H4 (cell line): ENCODE data around the gene GADL1. TPM values are rescaled to one million over a fixed set of nuclear protein-coding genes. Genes with fewer than 3 reads are reported as not detected.

Source experiments
- DNase-seq: peaks from one replicate; pipeline ENCODE4 v3.0.0-alpha.2; 2015; ENCODE audit warnings: low spot score
- total RNA-seq: library from RNA; depleted of rRNA; stranded (reverse); fragments of >200 nt; shearing (Covaris generic); gene quantifications from 2 replicates; pipeline ENCODE4 v1.2.3, GENCODE V29; 2014

GADL1 gene
- total RNA-seq, 1 experiment from 2014 or later, result not detected

DNA sequence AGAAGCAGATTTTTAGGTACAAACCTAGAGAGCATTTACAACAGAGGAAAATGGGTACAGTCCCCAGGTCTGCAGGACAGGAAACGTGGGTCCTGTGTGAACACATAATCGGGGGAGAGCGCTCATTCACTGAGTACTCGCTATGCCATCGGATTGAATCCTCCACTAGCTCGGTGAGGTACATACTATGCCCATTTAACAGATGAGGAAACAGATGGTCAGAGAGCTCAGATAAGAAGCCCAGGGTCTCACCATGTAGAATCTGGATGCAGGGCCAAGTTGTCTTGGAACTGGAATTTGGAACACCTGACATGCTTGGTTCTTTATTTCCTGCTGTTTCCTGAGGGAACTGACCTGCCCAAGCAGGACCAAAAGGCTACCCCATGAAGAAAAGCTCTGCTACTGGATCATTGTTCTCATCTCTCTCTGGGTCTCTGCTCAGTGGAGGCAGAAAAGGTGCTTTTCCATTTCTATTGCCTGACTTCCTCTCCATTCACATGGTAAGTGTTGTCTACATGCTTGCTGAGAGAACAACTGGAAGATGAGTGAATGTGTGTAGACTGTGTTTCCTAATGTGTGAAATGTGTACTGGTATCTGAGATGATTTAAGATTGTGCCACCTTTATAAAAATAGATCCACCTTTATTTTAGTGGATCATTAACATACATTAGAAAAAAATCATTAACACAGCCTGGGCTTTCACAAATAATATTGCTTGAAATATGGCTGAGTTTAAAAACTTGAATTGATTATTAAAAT is 199.0 kb downstream of the GADL1 start:
- DNase-seq, result no peak

DNA sequence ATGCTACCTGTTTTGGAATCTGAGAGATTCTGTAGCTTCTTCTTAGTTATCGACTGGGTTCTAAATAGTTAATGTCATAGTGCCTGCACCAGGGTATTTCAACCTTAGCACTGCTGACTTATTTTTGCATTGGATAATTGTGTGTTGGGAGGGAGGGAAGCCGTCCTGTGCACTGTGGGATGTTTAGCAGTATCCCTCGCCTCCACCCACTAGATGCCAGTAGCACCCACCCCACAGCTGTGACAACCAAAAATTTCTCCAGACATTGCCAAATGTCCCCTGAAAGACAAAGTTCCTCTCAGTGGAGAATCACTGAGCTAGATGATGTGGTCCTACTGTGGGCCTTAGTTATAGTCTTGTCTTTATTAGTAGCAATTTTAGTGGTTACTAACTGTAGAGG is 199.8 kb downstream of the GADL1 start:
- DNase-seq, result no peak

DNA sequence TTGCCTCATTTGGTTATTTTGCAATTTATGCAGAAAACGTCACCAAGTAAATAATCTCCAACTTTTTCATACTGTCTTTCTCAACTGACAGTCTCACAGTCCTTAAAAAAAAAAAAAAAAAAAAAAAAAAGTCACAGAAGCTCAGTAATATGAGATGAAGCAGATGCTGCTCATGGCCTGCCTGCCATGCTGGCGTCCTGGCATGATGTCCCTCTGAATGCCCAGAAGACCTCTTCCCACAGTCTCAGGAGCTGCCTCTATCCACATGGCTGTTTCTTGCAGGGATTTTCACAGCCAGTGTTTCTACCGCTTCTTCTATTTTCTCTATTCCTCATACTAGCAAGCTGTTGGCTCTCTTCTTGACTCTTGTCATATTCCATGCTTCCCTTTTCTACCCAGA is 200.3 kb downstream of the GADL1 start:
- DNase-seq, result no peak

DNA sequence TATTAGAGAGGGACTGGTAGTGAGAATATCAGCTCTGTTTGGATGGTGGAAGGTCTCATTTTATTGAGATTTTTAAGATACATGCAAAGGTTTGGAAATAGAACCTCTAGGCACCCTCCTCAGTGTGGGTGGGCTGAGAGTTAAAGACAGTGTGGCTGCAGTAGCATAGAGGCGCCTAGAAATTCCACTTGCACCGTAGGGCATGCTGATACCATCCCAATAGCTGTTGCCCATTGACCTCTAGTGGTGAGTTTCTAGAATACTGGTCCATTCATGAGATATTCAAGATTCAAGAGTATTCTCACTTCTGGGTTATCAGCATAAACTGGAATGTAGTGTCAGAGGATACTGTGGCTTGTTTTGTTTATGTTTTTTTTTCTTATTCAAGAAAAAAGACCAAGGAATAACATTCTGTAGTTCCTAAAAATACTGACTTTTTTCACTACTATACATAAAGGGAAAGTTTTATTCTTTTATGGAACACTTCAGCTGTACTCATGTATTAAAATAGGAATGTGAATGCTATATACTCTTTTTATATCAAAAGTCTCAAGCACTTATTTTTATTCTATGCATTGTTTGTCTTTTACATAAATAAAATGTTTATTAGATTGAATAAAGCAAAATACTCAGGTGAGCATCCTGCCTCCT is 200.9 kb downstream of the GADL1 start:
- DNase-seq, result peak; percentile 58

DNA sequence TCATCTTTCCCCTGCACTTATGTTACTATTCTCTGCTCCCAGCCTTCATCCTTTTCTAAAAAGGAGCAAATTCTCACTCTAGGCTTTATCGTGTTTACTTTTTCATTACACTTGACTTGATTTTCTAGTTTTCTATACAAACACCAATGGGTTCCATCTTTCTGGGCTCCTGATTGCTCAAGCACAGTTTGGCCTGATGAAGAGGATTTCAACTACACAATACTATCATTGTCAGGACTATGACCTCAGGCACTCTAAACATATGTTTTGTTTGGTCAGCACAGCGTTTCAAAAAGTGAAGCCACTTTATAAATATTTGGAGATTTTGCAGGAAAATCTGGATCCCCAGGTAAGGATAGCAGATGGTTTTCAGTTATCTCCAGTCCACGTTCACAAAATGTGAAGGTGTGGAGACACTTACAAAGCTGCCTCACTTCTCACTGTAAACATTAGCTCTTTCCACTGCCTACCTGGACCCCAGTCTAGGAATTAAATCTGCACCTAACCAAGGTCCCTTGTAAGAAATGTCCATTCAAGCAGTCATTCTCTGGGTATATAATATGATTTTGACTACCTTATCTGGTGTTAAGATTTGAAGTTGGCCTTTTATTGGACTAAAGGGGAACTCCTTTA is 201.8 kb downstream of the GADL1 start:
- no peak for DNase-seq

DNA sequence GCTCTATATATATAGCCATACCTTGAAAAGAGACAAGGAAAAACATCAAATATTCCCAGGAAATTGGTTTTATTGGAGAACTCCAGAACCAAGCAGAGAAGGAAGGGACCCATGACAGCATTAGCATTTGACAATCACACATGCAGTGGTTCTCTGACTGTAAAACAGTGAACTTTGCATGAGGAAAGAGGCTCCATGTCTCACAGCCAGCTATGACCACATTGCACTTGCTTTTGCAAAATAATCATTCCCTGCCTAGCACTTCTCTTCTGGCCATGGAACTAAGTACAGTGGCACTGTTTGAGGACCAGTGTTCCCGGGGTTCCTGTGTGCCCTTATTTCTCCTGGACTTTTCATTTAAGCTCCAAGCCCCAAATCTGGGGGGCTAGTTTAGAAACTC is 202.5 kb downstream of the GADL1 start:
- no peak for DNase-seq

DNA sequence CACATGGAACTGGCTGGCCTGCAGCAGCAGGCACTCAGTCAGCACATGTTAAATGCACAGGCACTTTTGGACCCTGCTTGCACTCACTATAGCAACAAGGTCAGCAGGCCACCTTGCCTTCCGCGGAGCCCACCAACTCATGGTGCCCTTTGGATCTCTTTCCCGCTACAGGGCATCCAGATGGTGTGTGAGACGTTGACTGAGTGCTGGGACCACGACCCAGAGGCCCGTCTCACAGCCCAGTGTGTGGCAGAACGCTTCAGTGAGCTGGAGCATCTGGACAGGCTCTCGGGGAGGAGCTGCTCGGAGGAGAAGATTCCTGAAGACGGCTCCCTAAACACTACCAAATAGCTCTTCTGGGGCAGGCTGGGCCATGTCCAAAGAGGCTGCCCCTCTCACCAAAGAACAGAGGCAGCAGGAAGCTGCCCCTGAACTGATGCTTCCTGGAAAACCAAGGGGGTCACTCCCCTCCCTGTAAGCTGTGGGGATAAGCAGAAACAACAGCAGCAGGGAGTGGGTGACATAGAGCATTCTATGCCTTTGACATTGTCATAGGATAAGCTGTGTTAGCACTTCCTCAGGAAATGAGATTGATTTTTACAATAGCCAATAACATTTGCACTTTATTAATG is 203.1 kb downstream of the GADL1 start:
- no peak for DNase-seq

DNA sequence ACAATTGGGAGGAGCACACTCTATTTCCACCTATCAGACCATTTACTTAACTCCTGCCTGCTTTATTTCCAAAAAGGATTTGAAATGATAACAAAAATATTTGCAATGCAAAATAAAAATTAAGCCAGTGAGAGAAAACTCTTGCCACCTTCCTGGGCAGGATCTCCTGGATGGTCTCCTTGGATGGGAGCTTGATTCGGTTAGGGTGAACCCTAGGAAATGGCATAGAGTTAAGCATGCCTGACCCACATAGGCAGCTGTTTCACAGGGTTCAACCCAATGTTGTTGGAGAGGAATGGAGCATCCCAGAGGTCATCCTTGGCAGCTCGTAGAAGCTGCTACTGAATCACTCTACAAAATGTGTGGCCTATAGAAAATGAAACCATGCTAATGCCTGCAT is 204.3 kb downstream of the GADL1 start:
- no peak for DNase-seq

DNA sequence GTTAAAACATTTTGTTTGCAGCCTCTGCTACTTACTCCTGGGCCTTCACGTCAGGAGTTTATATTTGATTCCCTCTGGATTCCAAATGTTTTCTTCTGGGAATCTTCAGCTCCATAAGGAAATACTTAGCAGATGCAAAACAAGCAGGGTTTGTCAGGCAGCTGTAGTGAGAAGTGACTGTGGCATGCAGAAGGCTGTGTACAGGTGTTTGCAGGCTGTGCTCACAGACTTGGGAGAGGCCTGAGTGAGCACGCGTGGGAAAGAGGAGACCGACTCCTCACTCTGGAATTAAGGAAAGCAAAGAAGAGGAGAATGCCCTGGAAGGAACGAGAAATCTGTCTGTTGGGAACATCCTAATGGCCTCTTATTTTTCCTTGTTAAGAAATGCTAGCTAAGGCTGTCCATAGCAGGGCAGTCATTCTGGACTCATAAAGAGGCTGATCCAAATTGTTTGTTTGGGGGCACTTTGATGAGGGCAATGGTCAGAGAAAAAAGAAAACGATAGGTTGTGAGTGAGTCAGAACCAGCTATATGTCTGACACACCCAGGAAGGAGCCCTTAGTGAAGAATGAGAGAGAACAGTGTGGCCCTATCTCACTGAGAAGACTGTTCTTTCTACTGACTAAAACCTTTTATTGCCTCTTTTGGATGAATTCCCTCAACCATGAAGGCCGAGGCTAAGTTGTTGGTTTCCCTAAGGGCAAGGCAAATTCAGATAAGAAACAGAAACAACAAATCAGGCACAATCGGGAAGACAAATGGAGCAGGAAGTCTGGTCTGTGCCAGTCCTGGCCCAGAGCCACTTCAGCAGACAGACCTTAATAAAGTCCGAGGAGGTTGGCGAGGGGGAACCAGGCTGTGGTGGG is 205.5 kb downstream of the GADL1 start:
- peak; percentile 52 for DNase-seq

DNA sequence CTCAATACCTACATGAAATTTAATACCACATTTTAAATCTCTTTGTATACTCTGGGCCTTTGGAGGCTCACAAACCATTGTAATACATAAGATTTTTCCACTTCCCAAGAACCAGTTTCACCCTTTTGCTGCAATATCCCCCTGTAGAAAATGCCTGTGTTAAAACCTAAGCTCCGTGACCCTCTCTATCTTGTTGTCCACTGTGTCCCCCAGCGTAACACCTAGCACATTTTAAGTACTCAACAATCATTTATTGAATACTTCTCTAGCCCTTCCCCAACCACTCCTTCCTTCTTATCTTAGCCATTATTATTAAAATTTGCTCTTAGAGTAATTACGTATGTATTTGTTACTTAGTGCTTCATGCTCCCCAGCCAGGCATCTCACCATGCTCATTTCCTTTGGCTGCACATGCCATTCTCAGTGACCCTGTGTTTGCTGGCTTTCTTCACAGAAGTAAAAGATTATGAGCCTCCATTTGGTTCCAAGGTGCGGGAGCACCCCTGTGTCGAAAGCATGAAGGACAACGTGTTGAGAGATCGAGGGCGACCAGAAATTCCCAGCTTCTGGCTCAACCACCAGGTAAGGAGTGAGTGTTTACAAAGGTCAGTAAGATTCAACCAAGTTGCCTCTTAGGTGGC is 206.4 kb downstream of the GADL1 start:
- no peak for DNase-seq

DNA sequence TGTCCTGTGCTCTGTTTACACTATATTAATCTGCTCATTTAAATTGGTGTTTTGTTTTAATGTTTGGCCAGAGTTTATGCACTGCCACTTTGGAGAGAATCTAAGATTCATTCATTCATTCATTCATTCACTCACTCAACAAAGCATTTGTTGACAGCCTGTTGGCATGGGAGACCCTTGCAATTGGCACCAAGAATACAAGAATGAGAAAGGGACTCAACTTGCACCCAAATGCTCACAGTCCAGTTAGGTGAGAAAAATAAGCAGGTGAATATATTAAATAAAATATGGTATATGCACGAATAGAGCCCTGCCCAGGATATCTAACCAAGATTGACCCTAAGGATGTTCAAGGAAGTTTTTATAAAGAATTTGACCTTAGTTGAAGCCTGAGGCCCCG is 207.7 kb downstream of the GADL1 start:
- no peak for DNase-seq

DNA sequence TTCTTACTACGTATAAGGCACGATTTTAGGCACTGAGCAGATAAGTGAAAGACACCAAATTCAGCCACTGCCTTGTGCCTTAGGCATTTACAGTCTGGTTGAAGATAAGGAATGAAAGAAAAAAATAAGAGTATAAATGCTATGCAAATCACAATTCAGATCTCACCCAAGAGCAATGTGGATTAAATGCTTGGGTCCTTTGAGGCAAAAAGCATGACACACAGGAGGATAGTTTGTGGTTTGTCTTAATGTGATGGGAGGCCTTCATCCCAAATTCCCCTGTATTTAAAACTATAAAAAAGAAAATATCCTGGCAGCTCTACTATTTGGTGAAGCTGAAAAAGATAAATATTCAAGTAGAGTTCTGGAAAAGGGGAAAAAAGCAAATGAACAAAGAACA is 208.3 kb downstream of the GADL1 start:
- DNase-seq, result no peak

DNA sequence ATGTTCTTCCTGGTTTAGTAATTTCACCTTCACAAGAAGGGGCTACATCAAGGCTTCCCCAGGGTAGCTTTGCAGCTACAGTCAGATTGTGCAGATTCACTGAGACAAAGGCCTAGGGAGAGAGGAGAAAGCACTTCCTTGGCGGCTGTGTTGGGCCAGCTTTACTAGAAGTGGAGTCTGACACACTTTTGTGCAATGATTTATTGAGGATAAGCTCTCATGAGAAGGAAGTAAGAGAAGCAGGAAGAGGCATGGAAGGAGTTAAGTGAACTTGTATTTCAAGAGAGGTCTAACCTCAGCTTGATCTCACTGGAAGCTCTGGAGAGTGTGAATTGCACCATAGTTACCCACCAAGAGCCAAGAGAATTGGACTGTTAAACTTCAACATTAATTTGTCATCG is 209.2 kb downstream of the GADL1 start:
- no peak for DNase-seq

DNA sequence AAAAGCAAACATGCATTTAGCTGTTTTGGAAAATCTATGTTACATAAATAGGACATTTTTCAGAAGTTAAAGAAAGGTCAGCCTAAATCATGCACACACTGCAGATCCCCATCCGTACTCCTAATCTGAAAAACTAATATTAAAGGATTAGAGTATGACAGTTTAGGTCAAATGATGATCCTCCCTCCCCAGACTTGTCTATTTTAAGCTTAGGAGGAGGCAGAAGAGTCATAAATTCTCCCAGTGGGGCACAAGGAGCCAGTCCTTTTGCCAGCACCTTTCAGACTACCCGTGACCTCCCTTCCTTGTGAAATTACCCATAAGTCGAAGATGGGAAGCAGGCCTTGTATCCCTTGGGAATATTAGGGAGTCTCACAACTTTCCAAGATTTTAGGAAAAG is 210.1 kb downstream of the GADL1 start:
- no peak for DNase-seq

DNA sequence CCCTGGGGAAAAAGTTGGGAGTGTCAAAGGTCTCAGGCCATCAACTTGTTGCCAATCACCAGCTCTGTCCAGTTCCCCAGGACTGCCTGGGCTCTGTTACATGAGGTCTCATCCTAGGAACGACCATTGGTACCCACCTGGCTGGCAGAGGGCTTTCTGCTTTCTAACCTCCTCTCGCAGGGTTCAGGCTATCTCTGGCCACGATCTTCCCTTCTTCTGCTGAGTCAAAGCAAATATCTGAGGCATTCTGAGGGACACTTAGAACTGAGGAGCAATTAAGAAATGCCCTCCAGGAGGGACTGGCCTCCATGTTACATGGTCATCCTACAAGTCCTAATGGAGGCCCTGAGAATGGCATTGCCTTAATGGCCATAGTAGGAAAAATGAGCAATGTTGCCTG is 210.7 kb downstream of the GADL1 start:
- no peak for DNase-seq

DNA sequence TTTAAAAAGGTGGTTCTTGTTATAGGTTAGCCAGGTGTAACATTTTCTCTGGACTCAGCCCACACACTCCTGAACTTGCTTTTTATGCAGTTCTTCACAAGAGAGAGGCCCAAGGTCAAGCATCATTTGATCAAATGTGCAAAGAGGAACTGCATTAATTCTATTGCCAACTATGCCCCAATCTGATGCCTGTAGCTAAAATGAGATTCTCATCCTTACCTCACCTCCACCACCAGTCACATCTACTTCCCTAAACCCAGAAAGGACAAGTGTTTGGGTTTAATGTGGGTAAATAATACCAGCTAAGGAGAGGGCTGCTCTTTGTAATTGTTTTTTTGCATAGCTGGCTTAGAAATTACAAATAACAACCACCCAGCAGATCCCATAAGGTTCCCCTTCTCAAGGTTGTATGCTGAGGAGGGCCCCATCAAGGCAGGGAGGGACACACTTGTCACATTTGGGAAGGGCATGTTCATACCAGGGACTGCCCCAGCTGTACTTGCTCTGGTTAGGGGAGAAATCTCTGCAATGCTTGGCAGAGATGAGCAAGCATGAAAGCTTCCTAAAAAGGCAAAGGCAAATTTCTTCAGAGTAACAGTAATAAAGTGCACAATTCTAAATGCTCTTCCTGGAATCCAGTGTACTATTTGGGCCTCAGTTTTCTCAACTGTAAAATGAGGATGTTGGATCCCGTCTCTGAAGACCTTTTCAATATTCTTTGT is 211.9 kb downstream of the GADL1 start:
- DNase-seq, result no peak

DNA sequence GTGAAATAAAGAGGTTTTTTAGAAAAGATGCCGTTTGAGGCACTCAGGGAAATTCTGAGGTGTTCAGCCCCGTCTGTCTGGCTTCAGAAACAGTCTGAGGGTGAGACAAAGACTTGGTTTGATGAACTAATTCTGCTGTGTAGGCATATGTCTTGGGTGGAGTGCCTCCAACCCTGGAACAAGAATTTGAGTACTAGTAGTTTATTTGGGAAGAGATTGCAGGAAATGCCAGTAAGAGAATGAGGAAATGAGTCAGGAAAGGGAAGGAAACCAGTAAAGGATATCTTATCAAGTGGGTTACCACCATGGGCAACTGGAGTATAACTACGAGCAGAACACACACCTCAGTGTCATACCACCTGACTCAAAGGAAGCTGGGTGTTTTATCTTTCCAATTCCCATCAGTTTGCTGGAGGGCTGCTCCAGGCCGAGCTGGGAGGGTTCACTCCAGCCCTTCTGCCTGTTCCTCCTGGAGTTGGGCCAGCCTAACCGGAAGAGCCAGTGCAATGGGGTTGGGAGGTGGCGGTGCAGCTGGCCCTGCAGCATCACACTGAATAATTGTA is 212.7 kb downstream of the GADL1 start:
- no peak for DNase-seq

DNA sequence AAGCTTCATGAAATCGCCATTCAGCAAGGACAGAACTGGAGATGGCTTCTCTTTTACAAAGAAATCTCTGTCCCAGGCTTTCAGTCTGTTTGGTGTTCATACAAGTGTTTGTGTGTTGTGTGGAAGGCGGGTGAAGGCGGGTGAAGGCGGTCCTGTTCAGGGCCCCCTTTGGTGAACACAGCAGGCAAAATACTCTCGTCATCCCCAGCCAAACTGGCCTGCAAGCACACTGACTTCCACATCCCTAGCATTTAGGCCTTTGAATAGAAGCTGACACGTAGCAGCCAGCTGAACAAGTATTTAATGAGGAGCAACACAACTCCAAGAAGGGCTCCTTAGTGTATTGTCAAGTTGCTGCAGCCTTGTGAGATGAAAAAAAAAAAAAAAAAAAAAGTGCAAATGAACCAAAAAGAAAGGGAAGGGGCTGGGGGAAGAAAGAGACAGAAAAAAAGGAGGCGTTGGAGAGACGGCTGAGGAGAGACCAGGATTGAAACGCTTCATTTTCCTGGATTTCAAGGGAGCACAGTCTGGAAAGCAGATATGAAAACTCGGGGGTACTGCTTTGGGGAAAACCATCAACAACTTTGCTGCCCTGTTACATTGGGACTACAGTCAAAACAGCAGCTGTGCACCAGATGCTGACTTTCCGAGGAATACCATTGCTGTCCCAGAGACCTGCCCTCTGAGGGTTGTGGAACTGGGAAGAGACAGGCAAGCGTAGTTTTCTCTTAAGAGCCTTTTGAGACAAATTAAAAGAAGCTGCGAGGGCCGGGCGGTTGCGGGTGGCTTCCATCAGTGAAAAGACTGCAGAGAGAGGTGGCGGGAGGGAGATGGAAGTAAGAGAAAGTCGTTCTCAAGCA is 213.4 kb downstream of the GADL1 start:
- DNase-seq, result no peak

DNA sequence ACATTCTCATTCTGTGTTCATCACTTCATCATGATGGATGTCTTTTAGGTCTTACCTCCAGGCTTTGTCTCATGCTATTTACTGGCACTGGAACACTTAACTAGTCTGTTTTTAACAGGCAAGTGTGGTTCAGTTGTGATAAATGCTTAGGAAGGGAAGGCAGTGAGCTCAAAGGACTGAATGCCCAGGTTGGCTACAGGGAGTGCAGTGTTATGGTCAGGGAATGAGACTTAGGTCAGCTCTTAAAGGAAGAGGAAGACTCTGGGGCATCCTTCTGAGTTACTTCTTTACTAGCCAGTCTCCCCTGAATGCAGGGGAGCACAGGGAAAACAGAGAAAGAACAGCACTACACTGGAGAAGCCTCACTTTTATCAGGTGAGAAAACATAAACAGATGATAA is 215.4 kb downstream of the GADL1 start:
- no peak for DNase-seq
